HG03520 (cell line): ENCODE results near the gene TFCP2.
"Not testable (repeated sequence)": the region's sequence is repeated elsewhere in the genome, so short reads cannot be mapped to it uniquely, and the experiment has no call there.

ENCODE experiments used
- ATAC-seq: cut with Tn5 transposase; IDR thresholded peaks from one replicate; pipeline ENCODE4 v1.9.1; 2021; ENCODE audit warnings: mild to moderate bottlenecking, moderate library complexity; ENCODE audit not compliant: unreplicated experiment

The TFCP2 gene

GRCh38 chr12:51085757-51086156, 87.2 kb downstream of the TFCP2 start:
- no peak for ATAC-seq

DNA sequence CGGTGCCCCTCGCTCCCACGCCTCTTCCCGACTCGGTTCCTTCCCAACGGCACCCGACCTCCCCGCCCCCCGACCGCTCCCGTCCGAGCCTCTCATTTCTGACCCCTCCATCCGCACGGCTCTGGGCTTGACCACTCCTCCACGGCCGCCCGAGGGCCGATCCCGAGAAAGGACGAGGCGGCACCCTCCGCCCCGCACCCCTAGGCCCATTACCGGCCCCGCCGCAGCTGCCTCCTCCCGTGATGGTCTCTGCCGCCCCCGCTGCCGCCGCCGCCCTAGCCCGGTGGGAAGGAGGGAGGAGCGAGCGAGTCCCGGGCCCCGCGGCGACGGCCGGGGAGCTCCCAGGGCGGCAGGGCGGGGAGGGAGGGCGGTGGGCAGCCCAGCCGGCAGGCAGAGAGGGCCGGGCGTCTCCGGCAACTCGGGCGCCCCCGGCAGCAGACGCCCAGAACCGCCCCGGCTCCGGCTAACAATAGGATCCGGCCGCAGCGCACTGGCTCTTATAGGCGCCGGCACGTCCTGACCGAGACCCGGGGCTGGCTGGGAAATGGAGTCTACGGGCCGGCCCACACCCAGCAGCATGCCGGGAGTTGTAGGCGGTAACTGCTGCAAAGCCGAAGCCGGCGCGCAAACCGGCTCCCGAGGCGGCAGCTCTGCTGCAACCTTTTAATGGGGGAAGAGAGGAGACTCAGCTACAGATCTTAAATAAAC, 89.7 kb downstream of the TFCP2 start, which contains the start of gene CSRNP2:
Gene CSRNP2 (minus strand): TSS at position 471 of the 708 bp plus-strand sequence. CDS start 7,035 bp downstream, outside the sequence.
- ATAC-seq: peak; percentile 92

DNA sequence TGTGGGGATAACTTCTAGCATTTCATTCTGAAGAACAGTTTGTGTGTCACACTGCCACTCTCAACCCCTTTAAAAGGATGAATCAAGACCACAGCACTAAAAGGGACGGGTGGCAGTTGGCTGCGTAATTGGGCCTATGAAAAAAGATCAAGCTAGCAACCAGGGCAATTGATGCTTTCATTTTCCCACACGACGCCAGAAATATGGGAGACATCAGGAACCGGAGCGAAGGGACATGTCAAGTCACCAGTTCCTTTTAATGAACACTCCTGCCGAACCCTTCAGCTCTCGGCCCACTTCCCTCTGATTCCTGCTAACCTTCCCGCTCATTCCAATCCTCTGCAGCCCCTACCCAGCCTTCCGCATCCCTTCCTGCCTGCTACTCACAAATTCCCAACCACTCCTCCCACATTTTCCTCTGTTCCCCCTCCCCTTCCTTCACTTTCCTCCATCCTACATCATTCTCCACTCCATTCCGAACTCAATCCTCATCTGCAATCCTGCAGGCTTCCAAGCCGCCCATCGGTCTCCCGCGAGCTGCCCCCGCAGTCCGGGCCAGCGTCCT, 90.3 kb downstream of the TFCP2 start:
- peak; percentile 6 for ATAC-seq

GRCh38 chr12:51081421-51081820, 91.5 kb downstream of the TFCP2 start:
- ATAC-seq: no peak

DNA sequence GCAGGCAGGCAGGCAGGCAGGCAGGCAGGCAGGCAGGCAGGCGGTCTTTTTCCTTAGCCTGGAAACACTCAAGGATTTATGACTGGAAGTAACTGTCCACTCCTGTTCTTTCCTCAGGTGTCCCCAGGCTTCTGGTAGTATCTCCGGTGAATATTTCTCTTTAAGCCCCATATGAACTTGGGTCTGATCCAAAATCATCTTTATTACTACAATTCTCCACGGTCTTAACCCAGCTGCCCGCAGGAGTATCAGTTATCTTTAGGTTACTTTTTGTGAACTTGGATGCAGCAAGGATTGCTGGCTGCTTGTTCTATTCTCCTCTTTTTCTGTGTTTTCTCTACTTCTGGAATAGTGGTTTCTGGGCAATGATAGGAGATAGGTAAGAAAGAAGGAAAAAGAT, 92.8 kb downstream of the TFCP2 start:
- ATAC-seq: no peak

DNA sequence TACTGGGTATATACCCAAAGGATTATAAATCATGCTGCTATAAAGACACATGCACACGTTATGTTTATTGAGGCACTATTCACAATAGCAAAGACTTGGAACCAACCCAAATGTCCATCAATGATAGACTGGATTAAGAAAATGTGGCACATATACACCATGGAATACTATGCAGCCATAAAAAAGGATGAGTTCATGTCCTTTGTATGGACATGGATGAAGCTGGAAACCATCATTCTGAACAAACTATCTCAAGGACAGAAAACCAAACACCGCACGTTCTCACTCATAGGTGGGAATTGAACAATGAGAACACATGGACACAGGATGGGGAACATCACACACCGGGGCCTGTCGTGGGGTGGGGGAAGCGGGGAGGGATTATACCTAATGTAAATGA, 94.1 kb downstream of the TFCP2 start:
- ATAC-seq: not testable (repeated sequence)

GRCh38 chr12:51078346-51078745, 94.6 kb downstream of the TFCP2 start:
- not testable (repeated sequence) for ATAC-seq

DNA sequence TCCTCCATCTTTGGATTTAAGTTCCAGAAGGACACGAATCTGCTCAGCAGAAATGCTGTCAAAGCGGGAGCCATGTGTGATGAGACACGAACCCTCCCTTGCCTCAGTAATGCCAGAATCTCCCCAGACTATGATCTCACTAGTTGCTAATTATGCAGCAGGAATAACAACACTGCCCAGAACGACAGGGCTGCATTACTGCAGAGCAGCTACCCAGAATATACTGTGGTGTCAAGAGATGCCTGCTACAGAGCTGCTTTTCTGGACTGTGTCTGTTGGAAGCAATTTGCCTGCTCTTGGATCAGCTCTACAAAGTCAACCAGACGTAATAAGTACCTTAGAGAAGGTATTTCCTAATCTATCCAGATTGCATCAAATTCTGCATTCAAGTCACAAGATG, 95.0 kb downstream of the TFCP2 start:
- no peak for ATAC-seq

- ATAC-seq: no peak
Observed at GRCh38 chr12:51076236-51076930, 96.6 kb downstream of the TFCP2 start.

GRCh38 chr12:51075390-51075789, 97.5 kb downstream of the TFCP2 start:
- ATAC-seq: no peak

DNA sequence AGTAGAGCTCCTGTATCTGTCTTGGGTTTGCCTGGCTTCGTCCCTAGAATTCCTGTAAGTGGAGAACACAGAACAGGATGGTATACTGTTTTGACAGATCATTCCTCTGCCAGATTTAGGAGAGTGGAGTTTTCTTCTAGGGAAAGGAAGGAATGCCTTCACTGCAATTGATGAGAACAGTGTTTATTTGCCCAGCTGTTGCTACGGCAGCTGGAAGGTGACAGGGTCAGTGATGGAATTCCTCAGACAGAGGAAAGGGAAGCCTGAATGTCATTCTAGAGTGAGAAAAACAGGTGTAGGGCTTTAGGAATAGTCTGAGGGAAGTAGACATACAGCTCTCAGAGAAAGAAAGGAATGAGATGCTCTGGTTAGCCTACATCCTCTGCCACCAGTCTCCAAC, 101.3 kb downstream of the TFCP2 start:
- ATAC-seq: no peak

DNA sequence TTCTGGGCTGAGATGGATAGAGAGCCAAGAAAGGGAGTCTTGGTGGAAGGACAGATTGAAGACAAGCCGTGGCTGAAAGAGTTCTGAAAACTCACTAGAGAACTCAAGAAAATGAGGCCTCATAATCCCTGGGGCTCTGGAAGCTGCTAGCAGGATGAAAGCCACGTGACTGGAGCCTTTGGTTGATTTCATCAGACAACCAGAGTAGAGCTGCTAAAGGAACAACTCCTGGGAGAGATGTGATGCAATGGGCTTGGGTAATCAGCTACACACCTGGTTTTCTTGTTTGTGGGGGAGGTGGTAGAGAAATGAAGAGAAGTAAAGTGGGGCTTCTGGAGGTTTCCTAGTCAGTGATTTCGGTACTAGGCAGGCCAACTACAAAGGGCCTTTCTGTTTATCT, 102.9 kb downstream of the TFCP2 start:
- ATAC-seq: no peak

DNA sequence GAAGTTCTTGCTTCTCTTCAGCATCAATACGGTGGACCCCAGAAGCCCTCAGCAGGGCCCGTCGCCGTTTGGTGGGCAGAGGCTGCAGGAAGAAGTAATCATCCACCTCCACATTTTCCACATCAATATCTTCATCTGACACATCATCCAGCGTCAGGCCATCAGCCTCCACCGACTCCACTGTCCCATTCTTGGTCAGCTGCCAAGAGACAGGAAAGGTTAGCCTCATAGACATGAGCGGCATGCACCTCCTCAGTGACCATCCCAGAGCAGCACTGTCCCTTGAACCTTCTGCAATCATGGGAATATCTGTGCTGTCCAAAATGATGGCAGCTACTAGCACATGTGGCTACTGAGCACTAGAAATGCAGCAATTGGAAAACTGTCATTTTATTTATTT, 105.2 kb downstream of the TFCP2 start:
- ATAC-seq: no peak

DNA sequence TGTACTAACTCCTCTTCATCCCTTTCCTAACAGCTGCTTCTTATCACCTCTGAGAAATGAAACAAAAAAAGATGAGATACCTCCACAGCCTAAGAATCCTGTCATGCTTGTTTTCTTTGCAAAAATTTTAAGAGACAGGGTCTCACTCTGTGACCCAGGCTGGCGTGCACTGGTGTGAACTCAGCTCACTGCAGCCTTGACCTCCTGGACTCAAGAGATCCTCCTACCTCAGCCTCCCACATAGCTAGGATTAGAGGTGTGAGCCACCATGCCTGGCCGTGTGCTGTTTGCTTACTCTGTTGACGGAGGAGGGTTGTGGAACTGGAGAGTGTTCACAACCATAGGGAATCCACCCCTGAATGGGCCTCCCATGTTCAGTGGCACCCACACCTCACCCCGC, 105.7 kb downstream of the TFCP2 start:
- ATAC-seq: no peak

GRCh38 chr12:51065530-51065929, 107.4 kb downstream of the TFCP2 start:
- no peak for ATAC-seq

DNA sequence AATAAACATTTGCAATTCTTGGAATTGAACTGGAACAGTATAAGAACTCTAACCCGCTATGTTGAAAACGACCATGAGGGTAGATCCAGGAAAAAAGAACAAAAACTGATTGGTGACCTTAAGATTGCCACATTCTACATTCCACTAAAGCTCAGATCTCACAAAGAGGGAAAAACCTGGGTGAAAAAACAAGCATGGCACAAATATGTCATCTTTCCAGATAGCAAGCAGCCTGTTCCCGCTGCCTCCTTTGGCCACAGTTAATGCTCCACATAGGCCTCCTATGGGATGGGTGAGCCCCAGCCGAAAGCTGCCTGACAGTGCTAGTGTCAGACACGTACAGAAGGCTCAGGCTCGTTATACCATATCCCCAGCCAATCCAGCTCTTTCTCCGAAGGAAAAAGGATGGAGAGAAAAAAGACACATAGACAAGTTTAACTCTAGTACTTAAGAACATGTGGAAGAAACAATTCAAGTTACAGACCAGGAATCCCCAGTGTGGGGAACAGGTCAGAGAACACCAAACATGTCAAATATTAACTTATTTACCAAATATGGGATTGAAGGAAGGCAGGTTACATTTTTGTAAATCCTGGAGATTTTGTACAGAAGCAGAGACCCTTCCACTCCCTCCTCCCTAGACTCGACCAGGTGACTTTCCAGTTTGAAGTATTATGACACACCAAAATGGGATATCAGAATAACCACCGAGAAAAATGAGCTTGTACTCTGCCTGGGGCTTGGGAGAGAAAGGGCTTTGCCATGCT, 110.1 kb downstream of the TFCP2 start:
- no peak for ATAC-seq

GRCh38 chr12:51059086-51059485, 113.8 kb downstream of the TFCP2 start:
- no peak for ATAC-seq

GRCh38 chr12:51056242-51056641, 116.7 kb downstream of the TFCP2 start:
- no peak for ATAC-seq

- ATAC-seq: no peak
Observed at GRCh38 chr12:51055060-51055459, 117.9 kb downstream of the TFCP2 start.

- no peak for ATAC-seq
Observed at GRCh38 chr12:51051787-51052186, 121.1 kb downstream of the TFCP2 start.

DNA sequence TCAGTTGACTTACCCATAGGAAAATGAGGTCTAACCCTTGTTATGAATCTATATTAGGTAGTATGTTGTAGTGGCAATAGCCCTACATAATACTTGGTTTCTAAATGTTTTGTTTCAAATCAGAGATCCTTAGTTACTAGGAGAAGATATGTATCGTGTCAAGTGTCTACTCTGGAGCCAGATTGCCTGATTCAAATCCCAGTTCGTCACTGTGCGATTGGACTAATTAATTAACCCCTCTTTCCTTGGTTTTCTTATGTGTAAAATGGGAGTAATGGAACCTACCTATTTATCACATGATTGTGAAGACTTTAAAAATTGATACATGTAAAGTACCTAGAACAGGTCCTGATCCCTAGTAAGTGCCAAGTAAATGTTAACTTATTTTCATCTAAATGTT, 123.4 kb downstream of the TFCP2 start:
- ATAC-seq: no peak
